GM10248 (cell line): Measurements from ENCODE around the gene MCM3.

Source experiments
- CTCF ChIA-PET: fragments of 300-600 bp; sonication (Branson Sonifier 250); formaldehyde crosslinking; extraction: SDS; loops from one replicate; lab custom pipeline; 2021; ENCODE audit warnings: antibody characterized with exemption; lab: Yijun Ruan, JAX
- POLR2A ChIA-PET: fragments of 350-650 bp; sonication (Branson Sonifier 250); formaldehyde crosslinking; extraction: SDS; loops from one replicate; lab custom pipeline; 2020; ENCODE audit warnings: antibody characterized with exemption; lab: Yijun Ruan, JAX
- DNase-seq: peaks from one replicate; pipeline ENCODE4 v3.0.0; 2012; ENCODE audit errors: extremely low spot score
- TF ChIP-seq, protein P1 (sequence below): IDR thresholded peaks from 2 replicates; pipeline ENCODE4 v1.5.1; 2012; ENCODE audit warnings: mild to moderate bottlenecking, low read depth; ENCODE audit errors: extremely low read depth, missing control alignments, control extremely low read depth

The MCM3 gene

DNA sequence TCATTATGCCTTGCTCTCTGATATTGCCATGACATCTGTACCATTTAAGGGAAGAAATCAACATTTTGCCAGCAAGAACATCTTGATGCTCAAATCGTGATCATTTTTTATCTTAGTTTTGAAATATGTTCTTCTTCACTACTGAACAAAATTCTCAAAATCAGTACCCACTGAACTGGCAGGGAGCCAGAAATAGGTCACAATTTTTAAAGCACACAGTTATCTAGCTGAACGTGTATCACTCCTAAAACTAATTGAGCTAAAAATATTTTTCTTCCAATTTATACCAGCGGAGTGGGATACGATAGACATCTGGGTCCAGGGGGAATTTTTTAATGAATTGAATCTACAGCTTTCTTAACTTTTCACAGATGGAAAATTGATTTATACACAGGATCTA lies 51.5 kb downstream of the MCM3 start:
- no peak for DNase-seq
- TF ChIP-seq, protein P1, sequence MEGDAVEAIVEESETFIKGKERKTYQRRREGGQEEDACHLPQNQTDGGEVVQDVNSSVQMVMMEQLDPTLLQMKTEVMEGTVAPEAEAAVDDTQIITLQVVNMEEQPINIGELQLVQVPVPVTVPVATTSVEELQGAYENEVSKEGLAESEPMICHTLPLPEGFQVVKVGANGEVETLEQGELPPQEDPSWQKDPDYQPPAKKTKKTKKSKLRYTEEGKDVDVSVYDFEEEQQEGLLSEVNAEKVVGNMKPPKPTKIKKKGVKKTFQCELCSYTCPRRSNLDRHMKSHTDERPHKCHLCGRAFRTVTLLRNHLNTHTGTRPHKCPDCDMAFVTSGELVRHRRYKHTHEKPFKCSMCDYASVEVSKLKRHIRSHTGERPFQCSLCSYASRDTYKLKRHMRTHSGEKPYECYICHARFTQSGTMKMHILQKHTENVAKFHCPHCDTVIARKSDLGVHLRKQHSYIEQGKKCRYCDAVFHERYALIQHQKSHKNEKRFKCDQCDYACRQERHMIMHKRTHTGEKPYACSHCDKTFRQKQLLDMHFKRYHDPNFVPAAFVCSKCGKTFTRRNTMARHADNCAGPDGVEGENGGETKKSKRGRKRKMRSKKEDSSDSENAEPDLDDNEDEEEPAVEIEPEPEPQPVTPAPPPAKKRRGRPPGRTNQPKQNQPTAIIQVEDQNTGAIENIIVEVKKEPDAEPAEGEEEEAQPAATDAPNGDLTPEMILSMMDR: no peak
- POLR2A ChIA-PET: no interaction called here
- CTCF ChIA-PET: interaction anchor here (1.0 to 10.5 kb wide), 11 partner anchors 10 to 169 kb away, joined by 3 to 99 read pairs (median 4); no protein-coding TSS in a partner anchor

DNA sequence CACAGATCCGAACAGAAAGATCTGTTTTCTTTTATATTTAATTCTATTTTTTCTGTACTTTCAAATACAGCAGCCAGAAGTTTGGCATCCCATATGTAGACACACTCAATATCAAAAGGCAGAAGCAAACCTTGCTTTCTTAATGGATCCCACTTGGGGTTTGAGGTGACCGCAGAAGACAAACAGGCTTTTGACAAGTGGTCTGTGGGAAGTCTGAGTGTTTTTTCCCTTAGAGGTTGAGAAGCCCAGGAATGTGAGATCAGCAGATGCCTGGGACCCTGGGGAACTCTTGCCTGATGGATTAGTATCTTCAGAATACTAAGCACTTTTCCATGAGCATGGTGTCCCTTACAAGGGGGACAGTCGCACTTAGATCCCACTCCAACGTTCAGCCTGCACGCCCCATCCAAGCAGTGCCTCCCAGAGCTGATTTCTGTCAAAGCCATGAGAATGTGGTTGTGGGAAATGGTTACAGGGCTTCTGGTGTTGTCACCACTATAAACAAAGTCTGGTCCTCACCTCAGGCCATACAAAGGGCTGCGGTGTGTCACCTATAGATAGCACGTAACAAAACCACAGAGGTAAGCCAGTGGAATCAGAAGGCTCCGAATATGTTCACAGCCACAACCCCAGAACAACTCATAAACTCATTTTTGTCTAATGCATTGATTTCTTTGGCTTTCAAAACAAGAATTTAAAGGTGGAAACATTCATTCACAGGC lies 53.0 kb downstream of the MCM3 start:
- POLR2A ChIA-PET: no interaction called here
- TF ChIP-seq, protein P1: no peak
- CTCF ChIA-PET: interaction anchor here (0.9 to 10.5 kb wide), 8 partner anchors 8 to 96 kb away, joined by 3 to 99 read pairs (median 10); no protein-coding TSS in a partner anchor
- DNase-seq: no peak

DNA sequence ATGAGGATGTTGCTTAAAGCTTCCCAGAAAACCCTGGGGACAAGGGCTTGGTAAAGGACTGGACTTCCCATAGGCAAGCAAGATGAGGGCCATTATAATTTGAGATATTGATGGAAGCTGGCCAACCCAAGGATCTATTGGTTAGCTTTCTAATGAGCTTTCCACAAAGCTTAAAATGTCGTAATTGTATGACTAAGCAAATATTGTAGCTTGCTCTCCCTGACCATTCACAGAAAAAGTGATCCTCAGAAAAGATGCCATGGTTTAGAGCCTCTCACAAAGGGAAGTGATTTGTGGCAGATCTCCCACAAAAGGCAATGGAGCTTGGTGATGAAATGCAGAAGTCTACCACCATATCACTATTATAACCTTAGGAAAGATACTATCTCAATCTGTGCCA lies 53.9 kb downstream of the MCM3 start:
- ChIA-PET POLR2A (no interaction called here), CTCF (interaction anchor here (0.8 to 10.5 kb wide), 11 partner anchors 9 to 95 kb away, joined by 3 to 99 read pairs (median 5); no protein-coding TSS in a partner anchor)
- TF ChIP-seq, protein P1: no peak
- no peak for DNase-seq

DNA sequence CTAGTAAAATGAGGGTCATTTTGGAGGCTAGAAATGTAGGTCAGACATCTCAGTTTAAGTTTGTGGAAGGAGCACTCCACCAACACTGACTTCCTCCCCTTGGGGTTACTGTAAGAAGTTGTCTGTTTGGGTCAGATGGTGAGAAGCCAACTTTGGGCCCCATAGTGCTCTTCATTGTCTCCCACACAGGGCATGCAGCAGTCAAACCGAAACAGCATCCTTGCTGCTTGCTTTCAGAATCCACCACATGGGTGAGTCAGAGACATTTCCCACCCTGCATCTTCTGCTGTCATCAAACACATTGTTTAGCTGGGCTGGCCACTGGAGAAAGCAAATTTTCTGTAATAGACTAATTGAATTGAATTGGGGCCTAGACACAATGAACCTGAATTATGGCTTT lies 57.0 kb downstream of the MCM3 start:
- peak; percentile 85 for DNase-seq
- TF ChIP-seq, protein P1: no peak
- CTCF ChIA-PET: interaction anchor here (0.7 to 10.5 kb wide), 4 partner anchors 15 to 64 kb away, joined by 3 to 99 read pairs (median 30); no protein-coding TSS in a partner anchor
- POLR2A ChIA-PET: no interaction called here

DNA sequence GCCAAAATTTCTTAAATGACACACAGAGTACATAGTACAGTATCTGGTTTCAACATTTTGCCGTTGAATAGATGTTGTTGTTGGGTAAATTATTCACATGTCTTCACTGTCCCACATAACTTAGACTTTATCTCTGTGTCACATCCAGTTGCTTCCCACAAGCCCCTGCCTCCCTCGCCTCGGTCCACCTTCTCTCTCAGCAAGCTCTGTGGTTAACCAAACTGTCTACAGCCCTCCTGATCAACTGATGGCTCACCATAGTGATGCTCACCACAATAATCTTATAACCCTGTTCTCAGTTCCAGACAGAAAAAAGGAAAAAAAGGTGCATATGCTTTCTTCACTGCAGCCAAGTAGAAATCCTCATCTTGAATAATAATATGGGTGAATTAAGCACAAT lies 63.2 kb downstream of the MCM3 start:
- no peak for DNase-seq
- ChIA-PET POLR2A (no interaction called here), CTCF (interaction anchor here (0.9 kb wide), 1 partner anchor 14 kb away, joined by 3 read pairs; no protein-coding TSS in a partner anchor)
- TF ChIP-seq, protein P1: no peak

DNA sequence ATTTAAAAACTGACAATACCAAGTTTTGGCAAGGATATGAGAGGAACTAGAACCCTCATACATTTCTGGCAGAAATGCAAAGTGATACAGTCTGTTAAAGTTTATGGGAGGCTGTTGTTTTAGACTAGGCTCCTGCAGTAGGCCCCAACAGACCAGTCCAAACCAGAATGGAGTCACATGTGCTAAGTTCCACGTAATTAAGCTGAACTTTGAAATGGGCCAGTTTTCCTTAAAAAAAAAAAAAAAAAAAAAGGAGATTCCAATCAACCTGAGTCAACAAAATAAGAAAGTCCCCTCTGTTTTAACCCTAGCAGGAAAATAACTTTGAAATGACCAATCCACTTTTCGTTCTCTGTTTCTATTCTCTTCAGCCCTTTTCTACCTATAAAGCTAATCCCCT lies 66.8 kb downstream of the MCM3 start:
- CTCF ChIA-PET: no interaction called here
- POLR2A ChIA-PET: no interaction called here
- no peak for DNase-seq
- TF ChIP-seq, protein P1: no peak
